AG04449 (cell line): ENCODE measurements around the gene GPC3.

Source experiments
- CTCF ChIA-PET: fragments of 350-600 bp; formaldehyde crosslinking; extraction: SDS; loops from one replicate; lab custom pipeline; 2021; ENCODE audit warnings: antibody characterized with exemption; lab: Yijun Ruan, JAX
- POLR2A ChIA-PET: fragments of 400-600, 350-600 bp; formaldehyde crosslinking; extraction: SDS; loops from one replicate; lab custom pipeline; 2020; ENCODE audit warnings: antibody characterized with exemption, inconsistent platforms; lab: Yijun Ruan, JAX
- DNase-seq: peaks from one replicate; pipeline ENCODE4 v3.0.0-alpha.2; 2010; ENCODE audit warnings: low read depth, low spot score
- H3K4me3 ChIP-seq: 2 replicates; pipeline ENCODE4 v1.5.1; 2011; ENCODE audit warnings: low read depth, mild to moderate bottlenecking, control low read depth, low read length
- CTCF ChIP-seq: IDR thresholded peaks from one replicate; pipeline ENCODE4 v1.5.1; 2011; ENCODE audit warnings: mild to moderate bottlenecking, moderate library complexity, low read length, control low read depth, inconsistent platforms; ENCODE audit not compliant: insufficient read depth; ENCODE audit errors: missing control alignments

The GPC3 gene

GRCh38 chrX:133818019-133818418 lies 167.4 kb downstream of the GPC3 start:
- no peak for TF ChIP-seq CTCF
- POLR2A ChIA-PET, result no interaction called here
- no peak for DNase-seq
- CTCF ChIA-PET, result no interaction called here
- H3K4me3 ChIP-seq, result no peak overlapping the region

GRCh38 chrX:133815496-133815895 lies 169.9 kb downstream of the GPC3 start:
- CTCF ChIA-PET, result no interaction called here
- no peak for DNase-seq
- no peak overlapping the region for H3K4me3 ChIP-seq
- POLR2A ChIA-PET, result no interaction called here
- TF ChIP-seq CTCF, result no peak

- DNase-seq, result no peak
- ChIA-PET POLR2A (no interaction called here), CTCF (no interaction called here)
- TF ChIP-seq CTCF, result no peak
- no peak overlapping the region for H3K4me3 ChIP-seq
These were observed 171.4 kb downstream of the GPC3 start for GRCh38 chrX:133813971-133814370.

- no peak overlapping the region for H3K4me3 ChIP-seq
- no peak for TF ChIP-seq CTCF
- CTCF ChIA-PET, result no interaction called here
- DNase-seq, result no peak
- POLR2A ChIA-PET, result no interaction called here
These were observed 173.0 kb downstream of the GPC3 start for GRCh38 chrX:133812402-133812801.

GRCh38 chrX:133810925-133811324 lies 174.5 kb downstream of the GPC3 start:
- no peak overlapping the region for H3K4me3 ChIP-seq
- CTCF ChIA-PET, result no interaction called here

GRCh38 chrX:133804072-133804471 lies 181.3 kb downstream of the GPC3 start:
- DNase-seq, result no peak
- no peak for TF ChIP-seq CTCF
- no peak overlapping the region for H3K4me3 ChIP-seq
- CTCF ChIA-PET, result no interaction called here
- POLR2A ChIA-PET, result no interaction called here

More at GRCh38 chrX:133810925-133811324, 174.5 kb downstream of the GPC3 start:
- TF ChIP-seq CTCF, result no peak
- no peak for DNase-seq
- POLR2A ChIA-PET, result no interaction called here
